H9 (cell line): Measurements from ENCODE around the gene TXNRD1. TPM values are rescaled to one million over a fixed set of nuclear protein-coding genes. Genes with fewer than 3 reads are reported as not detected.

Experiments used
- DNase-seq: peaks from one replicate; pipeline ENCODE4 v3.0.0-alpha.2; 2017
- H2AFZ ChIP-seq: one replicate; pipeline ENCODE4 v1.6.1; 2013; ENCODE audit warnings: mild to moderate bottlenecking, low read length, control low read depth, moderate library complexity
- H2AK5ac ChIP-seq: 2 replicates; pipeline ENCODE4 v1.6.1; 2013; ENCODE audit warnings: low read length, control low read depth, mixed read lengths; ENCODE audit not compliant: insufficient read length
- H2BK120ac ChIP-seq: one replicate; pipeline ENCODE4 v1.6.1; 2013; ENCODE audit warnings: low read depth, mild to moderate bottlenecking, low read length, control low read depth, inconsistent platforms; ENCODE audit not compliant: poor library complexity, severe bottlenecking
- H2BK12ac ChIP-seq: 2 replicates; pipeline ENCODE4 v1.6.1; 2013; ENCODE audit warnings: low read length, control low read depth, mixed read lengths, low read depth; ENCODE audit not compliant: insufficient read length
- H2BK15ac ChIP-seq: 2 replicates; pipeline ENCODE4 v1.6.1; 2013; ENCODE audit warnings: low read depth, low read length, control low read depth
- H2BK20ac ChIP-seq: one replicate; pipeline ENCODE4 v1.6.1; 2013; ENCODE audit warnings: low read depth, mild to moderate bottlenecking, low read length, control low read depth, inconsistent platforms; ENCODE audit not compliant: poor library complexity, severe bottlenecking
- H2BK5ac ChIP-seq: 2 replicates; pipeline ENCODE4 v1.6.1; 2013; ENCODE audit warnings: low read length, control low read depth, mixed read lengths; ENCODE audit not compliant: insufficient read length
- H3K14ac ChIP-seq: 2 replicates; pipeline ENCODE4 v1.6.1; 2013; ENCODE audit warnings: low read length, control low read depth; ENCODE audit not compliant: insufficient read depth
- H3K18ac ChIP-seq: 2 replicates; pipeline ENCODE4 v1.6.1; 2013; ENCODE audit warnings: low read depth, mild to moderate bottlenecking, mixed read lengths, low read length, control low read depth; ENCODE audit not compliant: insufficient read length
- H3K23ac ChIP-seq: 2 replicates; pipeline ENCODE4 v1.6.1; 2013; ENCODE audit warnings: low read length, control low read depth, mixed read lengths, low read depth; ENCODE audit not compliant: insufficient read length
- H3K23me2 ChIP-seq: 2 replicates; pipeline ENCODE4 v1.6.1; 2013; ENCODE audit warnings: low read depth, mild to moderate bottlenecking, mixed read lengths, low read length, control low read depth; ENCODE audit not compliant: insufficient read length, poor library complexity, severe bottlenecking
- H3K27ac ChIP-seq: 2 replicates; pipeline ENCODE4 v1.5.1; 2013; ENCODE audit warnings: low read length, control low read depth, mixed read lengths, low read depth; ENCODE audit not compliant: insufficient read length
- H3K27me3 ChIP-seq: 2 replicates; pipeline ENCODE4 v1.6.1; 2013; ENCODE audit warnings: low read length, control low read depth, inconsistent platforms; ENCODE audit not compliant: insufficient read depth
- H3K4ac ChIP-seq: 2 replicates; pipeline ENCODE4 v1.6.1; 2013; ENCODE audit warnings: low read depth, mild to moderate bottlenecking, control low read depth, inconsistent platforms, low read length, moderate library complexity
- H3K4me1 ChIP-seq: 2 replicates; pipeline ENCODE4 v1.6.1; 2013; ENCODE audit warnings: low read length, control low read depth, inconsistent platforms; ENCODE audit not compliant: insufficient read depth
- H3K4me2 ChIP-seq: 2 replicates; pipeline ENCODE4 v1.6.1; 2013; ENCODE audit warnings: low read length, control low read depth, mixed read lengths; ENCODE audit not compliant: insufficient read length, insufficient read depth
- H3K56ac ChIP-seq: 2 replicates; pipeline ENCODE4 v1.6.1; 2013; ENCODE audit warnings: low read depth, mild to moderate bottlenecking, mixed read lengths, low read length, control low read depth; ENCODE audit not compliant: insufficient read length
- H3K79me1 ChIP-seq: 2 replicates; pipeline ENCODE4 v1.6.1; 2013; ENCODE audit warnings: low read depth, mild to moderate bottlenecking, moderate library complexity, low read length, control low read depth, inconsistent platforms; ENCODE audit not compliant: insufficient read depth, poor library complexity, severe bottlenecking
- H3K79me2 ChIP-seq: 2 replicates; pipeline ENCODE4 v1.6.1; 2013; ENCODE audit warnings: low read length, control low read depth, inconsistent platforms; ENCODE audit not compliant: insufficient read depth
- H3K9ac ChIP-seq: 2 replicates; pipeline ENCODE4 v1.6.1; 2013; ENCODE audit warnings: low read length, control low read depth, mixed read lengths; ENCODE audit not compliant: insufficient read length; ENCODE audit errors: extremely low read depth
- H3K9me3 ChIP-seq: one replicate; pipeline ENCODE4 v1.6.1; 2013; ENCODE audit warnings: low read depth, low read length, inconsistent platforms; ENCODE audit not compliant: control insufficient read depth
- H3T11ph ChIP-seq: one replicate; pipeline ENCODE4 v1.6.1; 2013; ENCODE audit warnings: mild to moderate bottlenecking, low read length, control low read depth, inconsistent platforms
- H4K20me1 ChIP-seq: one replicate; pipeline ENCODE4 v1.6.1; 2013; ENCODE audit not compliant: control insufficient read depth, insufficient read length, insufficient read depth
- H4K5ac ChIP-seq: 2 replicates; pipeline ENCODE4 v1.6.1; 2013; ENCODE audit warnings: low read depth, mild to moderate bottlenecking, mixed read lengths, low read length, control low read depth; ENCODE audit not compliant: insufficient read length
- H4K8ac ChIP-seq: replicated peaks from 2 replicates; pipeline ENCODE4 v1.6.1; 2013; ENCODE audit warnings: low read length, control low read depth, mixed read lengths, low read depth; ENCODE audit not compliant: insufficient read length
- H4K91ac ChIP-seq: 2 replicates; pipeline ENCODE4 v1.6.1; 2013; ENCODE audit warnings: low read depth, mild to moderate bottlenecking, moderate library complexity, mixed read lengths, low read length, control low read depth; ENCODE audit not compliant: insufficient read length
- H3K27ac Mint-ChIP-seq, 3 experiments: 2 replicates in 2 of 3; 3 replicates in 1 of 3; pipeline ENCODE4 v1.8.0; 2020 to 2021; ENCODE audit warnings: mixed read lengths in 3 of 3, mild to moderate bottlenecking in 1 of 3, moderate library complexity in 1 of 3
- H3K27me3 Mint-ChIP-seq: 2 replicates; pipeline ENCODE4 v1.8.0; 2021; ENCODE audit warnings: low read depth, mild to moderate bottlenecking, moderate library complexity, mixed read lengths
- H3K36me3 Mint-ChIP-seq, 3 experiments: 2 replicates in 2 of 3; 3 replicates in 1 of 3; pipeline ENCODE4 v1.8.0; 2020 to 2021; ENCODE audit warnings: low read depth in 3 of 3, mixed read lengths in 3 of 3; ENCODE audit not compliant: insufficient read depth in 1 of 3
- H3K4me1 Mint-ChIP-seq, 2 experiments: 2 replicates each; pipeline ENCODE4 v1.8.0; 2020; ENCODE audit warnings: mixed read lengths in 2 of 2
- H3K4me3 Mint-ChIP-seq, 2 experiments: 2 replicates in 1 of 2; 3 replicates in 1 of 2; pipeline ENCODE4 v1.8.0; 2020 to 2021; ENCODE audit warnings: mild to moderate bottlenecking in 2 of 2, mixed read lengths in 2 of 2, moderate library complexity in 1 of 2
- H3K9me3 Mint-ChIP-seq, 2 experiments: 2 replicates in 1 of 2; 3 replicates in 1 of 2; pipeline ENCODE4 v1.8.0; 2020; ENCODE audit warnings: mild to moderate bottlenecking in 2 of 2, mixed read lengths in 2 of 2, moderate library complexity in 1 of 2
- WGBS: extraction: QIAGEN DNeasy Blood & Tissue Kit; methylation state at CpG from one replicate; pipeline ENCODE4 v1.1.7; 2013; ENCODE audit warnings: missing lambda C conversion rate, low lambda C conversion rate, mixed read lengths; ENCODE audit not compliant: insufficient read length; ENCODE audit errors: extremely low coverage; 5-methylcytosine and 5-hydroxymethylcytosine counted together
- total RNA-seq: library from RNA; stranded (reverse); gene quantifications from 2 replicates; pipeline ENCODE4 v1.2.1, GENCODE V29; 2021
- TF ChIP-seq, protein P1 (sequence below): fragments of 200-600 bp; sonication (generic); conservative IDR thresholded peaks from 3 replicates; pipeline ENCODE4 v1.8.0; 2021; ENCODE audit warnings: antibody characterized with exemption, mild to moderate bottlenecking

Gene TXNRD1
- total RNA-seq, 1 experiment from 2014 or later: 100 TPM

DNA sequence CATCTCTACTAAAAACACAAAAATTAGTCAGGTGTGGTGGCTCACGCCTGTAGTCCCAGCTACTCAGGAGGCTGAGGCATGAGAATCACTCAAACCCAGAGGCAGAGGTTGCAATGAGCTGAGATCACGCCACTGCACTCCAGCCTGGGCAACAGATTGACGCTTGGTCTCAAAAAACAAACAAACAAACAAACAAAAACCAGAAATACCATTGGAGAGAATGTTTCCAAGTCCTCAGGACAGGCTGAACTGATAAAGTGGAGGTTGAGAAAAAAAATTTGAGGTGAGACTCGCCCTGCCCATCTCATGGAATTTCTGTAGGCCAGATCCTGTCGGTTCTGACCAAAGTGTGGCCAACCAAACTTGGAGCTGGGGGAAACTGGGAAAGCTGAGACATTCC is 47.0 kb upstream of the TXNRD1 start:
- H3K36me3 Mint-ChIP-seq: no peaks in the 10 kb centered on the region
- Histone ChIP-seq H3K27ac (no peak overlapping the region), H3K18ac (no peak overlapping the region), H3K23ac (no peak overlapping the region), H3K79me2 (no peaks in the 10 kb centered on the region), H3K27me3 (no peaks in the 10 kb centered on the region), H3K56ac (no peak overlapping the region), H2BK120ac (no peak overlapping the region), H3K14ac (no peak overlapping the region), H3T11ph (no peak overlapping the region), H2AK5ac (no peak overlapping the region), H4K91ac (no peak overlapping the region), H3K79me1 (no peaks in the 10 kb centered on the region), H4K8ac (no peak overlapping the region), H4K20me1 (no peaks in the 10 kb centered on the region), H2BK12ac (no peak overlapping the region), H3K4me1 (no peaks in the 10 kb centered on the region; the same call in 1 of the 2 replicates), H3K23me2 (no peaks in the 10 kb centered on the region), H2BK15ac (no peak overlapping the region), H3K9ac (no peak overlapping the region), H4K5ac (no peak overlapping the region), H3K4ac (no peak overlapping the region), H3K9me3 (no peaks in the 10 kb centered on the region), H2BK5ac (no peak overlapping the region), H2BK20ac (no peak overlapping the region), H3K4me2 (no peak overlapping the region), H2AFZ (no peak overlapping the region)
- DNase-seq: no peak
- TF ChIP-seq, protein P1, sequence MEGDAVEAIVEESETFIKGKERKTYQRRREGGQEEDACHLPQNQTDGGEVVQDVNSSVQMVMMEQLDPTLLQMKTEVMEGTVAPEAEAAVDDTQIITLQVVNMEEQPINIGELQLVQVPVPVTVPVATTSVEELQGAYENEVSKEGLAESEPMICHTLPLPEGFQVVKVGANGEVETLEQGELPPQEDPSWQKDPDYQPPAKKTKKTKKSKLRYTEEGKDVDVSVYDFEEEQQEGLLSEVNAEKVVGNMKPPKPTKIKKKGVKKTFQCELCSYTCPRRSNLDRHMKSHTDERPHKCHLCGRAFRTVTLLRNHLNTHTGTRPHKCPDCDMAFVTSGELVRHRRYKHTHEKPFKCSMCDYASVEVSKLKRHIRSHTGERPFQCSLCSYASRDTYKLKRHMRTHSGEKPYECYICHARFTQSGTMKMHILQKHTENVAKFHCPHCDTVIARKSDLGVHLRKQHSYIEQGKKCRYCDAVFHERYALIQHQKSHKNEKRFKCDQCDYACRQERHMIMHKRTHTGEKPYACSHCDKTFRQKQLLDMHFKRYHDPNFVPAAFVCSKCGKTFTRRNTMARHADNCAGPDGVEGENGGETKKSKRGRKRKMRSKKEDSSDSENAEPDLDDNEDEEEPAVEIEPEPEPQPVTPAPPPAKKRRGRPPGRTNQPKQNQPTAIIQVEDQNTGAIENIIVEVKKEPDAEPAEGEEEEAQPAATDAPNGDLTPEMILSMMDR: no peak
- H3K27me3 Mint-ChIP-seq: peaks cover 2% of the 10 kb centered on the region; the same call in 1 of the 2 replicates
- no peak overlapping the region; a peak in 1 of 7 replicates for H3K27ac Mint-ChIP-seq
- H3K9me3 Mint-ChIP-seq: no peaks in the 10 kb centered on the region; a peak in 1 of 5 replicates
- WGBS: no CpG with 5 or more reads among the region's 5 CpGs
- H3K4me1 Mint-ChIP-seq: peaks cover 4 to 6% of the 10 kb centered on the region in 2 experiments
- no peak overlapping the region for H3K4me3 Mint-ChIP-seq
